ENCODE data around the gene LYZL6.

DNA sequence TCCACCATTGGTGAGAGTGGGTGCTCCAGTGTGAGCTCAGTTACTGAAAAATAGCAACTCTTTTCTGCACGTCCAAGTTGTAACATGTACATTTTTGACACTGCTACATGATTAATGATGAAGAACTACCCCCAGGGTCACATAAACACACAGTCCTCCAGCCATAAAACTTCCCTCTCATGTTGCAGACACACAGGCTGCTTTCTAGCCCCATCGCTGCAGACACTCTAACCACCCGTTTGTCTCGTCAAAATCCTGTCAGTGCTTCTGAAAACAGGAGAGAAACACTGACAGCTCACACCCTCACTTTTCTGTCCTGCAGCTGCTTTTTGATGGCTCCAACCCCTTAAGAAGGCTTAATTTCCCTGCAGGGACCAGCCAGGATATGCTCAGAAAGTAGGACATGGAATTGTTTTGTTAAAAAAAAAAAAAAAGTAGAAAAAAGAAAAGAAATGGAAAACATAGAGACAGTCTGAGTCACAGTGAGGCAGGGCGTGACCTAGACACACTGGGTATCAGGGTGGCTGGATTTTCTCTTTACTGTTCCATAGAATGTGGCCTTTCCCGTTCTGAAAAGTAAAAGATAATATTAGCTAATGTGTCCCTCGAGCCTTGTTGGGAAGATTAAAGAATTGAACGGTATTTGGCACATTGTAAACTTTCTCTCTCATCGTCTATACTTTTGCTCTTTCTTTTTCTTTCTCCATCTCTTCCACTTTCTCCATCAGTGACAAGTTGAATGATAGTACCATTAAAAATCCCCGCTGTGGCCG, 42.6 kb downstream of the LYZL6 start:
- TF ChIP-seq EZH2 (IDR thresholded peaks at IDR 0.05), result no peak
- TF ChIP-seq, protein P1, sequence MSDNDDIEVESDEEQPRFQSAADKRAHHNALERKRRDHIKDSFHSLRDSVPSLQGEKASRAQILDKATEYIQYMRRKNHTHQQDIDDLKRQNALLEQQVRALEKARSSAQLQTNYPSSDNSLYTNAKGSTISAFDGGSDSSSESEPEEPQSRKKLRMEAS (IDR thresholded peaks at IDR 0.05), result no peak
